Left colon (tissue), 2 donors: ENCODE measurements around the gene SARDH. TPM values are rescaled to one million over a fixed set of nuclear protein-coding genes. Genes with fewer than 3 reads are reported as not detected.
"Not testable (repeated sequence)": the region's sequence is repeated elsewhere in the genome, so short reads cannot be mapped to it uniquely, and the experiment has no call there.

Experiments
- ATAC-seq: fragments of 200-7000 bp; cut with Tn5 transposase; one replicate; pipeline ENCODE4 v1.9.1; 2020; ENCODE audit warnings: mild to moderate bottlenecking, moderate library complexity
- DNase-seq, 2 donors: peaks; one replicate each; pipeline ENCODE4 v3.0.0-alpha.2; 2020
- intact Hi-C, 2 donors: fragments of 100-400 bp; cut with DNase I in 1 of 2; cut with micrococcal nuclease in 1 of 2; formaldehyde crosslinking; loops; one replicate each; pipeline versions ENCODE4 v1.11.2 to v1.14.0; 2022; cut with DNase I, micrococcal nuclease
- total RNA-seq, 2 donors: library from RNA; stranded (reverse); fragmentation: NEBNext Ultra II Directional; extraction: Animal tissue kit (Norgen Biotek cat#: 25700); gene quantifications; one replicate each; pipeline ENCODE4 v1.2.1, GENCODE V29; 2021
- donor health status: DM: no; HTN: no; CAD: no.
- donor health status: DM: yes; HTN: yes; CAD: no.

Gene SARDH
- total RNA-seq, 2 donors from 2014 or later = 0.40 to 0.92 TPM

DNA sequence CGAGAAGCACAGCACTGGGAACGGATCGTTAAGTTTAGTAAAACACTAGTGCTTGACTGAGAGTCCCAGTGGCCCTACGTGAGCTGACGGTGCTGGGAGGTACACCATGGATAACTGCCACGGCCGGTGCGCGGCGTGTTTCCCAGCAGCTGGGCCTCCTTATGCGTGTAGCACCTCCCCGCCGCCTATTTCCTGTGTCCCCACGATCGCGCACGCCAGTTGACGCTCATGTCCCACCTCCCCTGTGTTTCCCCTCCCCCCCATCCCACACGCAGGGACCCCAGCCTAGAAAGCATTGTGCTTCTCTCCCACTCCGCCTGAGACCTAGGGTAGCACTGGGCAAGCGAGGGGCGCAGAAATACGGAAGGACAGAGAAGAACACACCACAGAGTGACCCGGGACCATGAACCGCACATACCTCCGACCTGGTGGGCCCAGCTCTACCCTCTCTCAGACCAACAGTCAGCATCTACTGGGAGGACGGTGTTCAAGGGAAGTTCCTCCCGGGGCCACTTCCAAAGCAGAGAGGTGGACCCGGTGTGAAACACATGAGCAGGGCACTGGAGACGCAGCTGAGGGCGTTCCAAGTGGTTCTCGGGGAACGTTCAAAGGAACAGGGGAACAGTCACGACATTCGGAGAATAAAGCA, 56.4 kb downstream of the SARDH start:
- ATAC-seq = no peak
- no peak for DNase-seq
- intact Hi-C loops = no loop called here

DNA sequence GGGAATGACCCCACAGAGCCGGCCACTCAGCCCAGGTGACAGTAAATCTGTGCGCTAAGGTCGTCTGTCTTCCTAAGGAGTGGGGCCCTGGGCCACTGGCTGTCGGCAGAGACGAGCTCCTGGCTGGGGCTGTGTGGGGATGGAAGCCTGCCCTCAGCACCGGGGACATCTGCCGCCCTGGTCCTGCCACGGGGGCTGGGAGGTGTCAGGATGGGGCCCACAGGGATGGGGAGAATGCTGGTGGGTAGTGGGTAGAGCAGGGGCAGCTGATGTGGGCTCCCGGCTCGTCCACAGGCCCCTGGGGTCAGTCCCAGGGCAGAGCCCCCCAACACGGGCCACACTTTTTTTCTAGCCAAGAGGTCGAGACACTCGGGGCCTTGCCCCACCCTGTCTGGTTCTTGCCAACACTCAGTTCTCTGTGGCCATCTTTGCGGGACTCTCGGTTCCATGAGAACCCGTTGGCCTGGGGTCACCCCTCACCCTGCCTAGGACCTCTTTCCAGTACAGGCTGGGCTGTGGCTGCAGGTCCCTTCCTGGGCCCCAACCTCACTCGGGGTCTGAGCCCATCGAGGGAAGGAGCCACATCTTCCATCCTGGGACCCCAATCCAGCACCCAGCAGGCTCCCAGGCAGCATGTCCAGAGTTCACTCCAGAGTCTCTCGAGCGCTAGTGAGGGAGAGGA, 57.0 kb downstream of the SARDH start:
- intact Hi-C loops = no loop called here
- ATAC-seq = no peak
- DNase-seq = no peak

DNA sequence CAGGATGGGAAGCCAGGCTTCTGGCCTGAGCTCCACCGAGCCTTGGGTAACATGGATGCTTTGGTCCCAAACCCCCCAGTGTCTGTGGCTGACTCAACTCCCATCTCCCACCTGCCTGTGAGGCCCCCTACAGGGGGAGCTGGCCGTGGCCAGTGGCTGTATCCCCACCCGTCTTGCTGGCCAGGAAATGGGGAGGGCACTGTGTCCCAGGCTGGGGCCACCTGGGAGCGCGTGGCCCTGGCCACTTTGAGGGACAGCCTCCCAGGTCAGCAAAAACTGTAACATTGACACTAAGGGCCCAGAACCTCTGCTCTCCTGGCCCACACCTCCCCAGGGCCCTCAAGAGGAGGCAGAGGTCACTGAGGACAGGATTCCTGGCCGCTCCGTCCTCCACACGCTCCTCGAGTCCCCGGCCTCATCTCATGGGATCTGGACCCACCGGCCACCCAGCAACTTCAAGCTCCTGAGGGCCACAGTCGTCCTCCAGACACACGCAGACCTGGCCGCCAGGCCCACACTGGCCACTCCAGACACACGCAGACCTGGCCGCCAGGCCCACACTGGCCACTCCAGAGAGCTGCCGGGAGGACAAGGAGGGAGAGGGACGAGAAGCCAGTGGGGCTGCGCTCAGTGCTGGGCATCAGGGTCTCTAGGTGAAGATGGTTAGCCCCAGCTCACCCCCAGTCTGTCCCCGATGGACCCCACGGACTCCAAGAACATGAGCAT, 57.7 kb downstream of the SARDH start:
- ATAC-seq (no peak), DNase-seq (no peak)
- intact Hi-C loops = no loop called here

DNA sequence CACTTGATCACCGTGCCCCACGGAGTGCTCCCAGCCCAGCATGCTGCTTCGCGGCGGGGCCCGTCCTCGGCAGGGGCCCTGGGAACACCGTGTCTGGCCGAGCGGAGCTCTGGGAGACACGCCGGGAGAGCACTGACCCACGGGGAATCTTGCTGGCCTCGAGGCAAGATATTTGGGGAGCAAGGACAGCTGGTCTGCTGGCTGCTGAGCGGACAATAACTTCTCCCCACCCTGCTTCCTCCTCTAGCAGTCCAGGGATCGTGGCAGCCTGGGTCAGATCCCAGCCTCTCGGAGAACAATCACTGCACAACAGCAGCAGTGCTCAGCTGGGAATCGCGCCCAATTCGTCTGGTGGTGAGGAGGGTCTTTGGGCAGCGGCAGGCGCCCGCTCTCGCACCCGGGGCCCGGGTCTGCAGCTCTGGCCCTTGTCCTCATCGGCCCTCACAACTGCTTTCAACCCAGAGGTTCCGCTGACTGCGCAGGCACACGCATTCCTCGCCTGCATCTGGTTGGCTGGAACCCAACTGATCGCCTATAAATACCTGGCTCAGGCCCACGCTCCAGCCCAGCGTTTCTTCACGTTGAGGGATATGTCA, 58.6 kb downstream of the SARDH start:
- intact Hi-C loops = no loop called here
- DNase-seq = no peak
- ATAC-seq = no peak

DNA sequence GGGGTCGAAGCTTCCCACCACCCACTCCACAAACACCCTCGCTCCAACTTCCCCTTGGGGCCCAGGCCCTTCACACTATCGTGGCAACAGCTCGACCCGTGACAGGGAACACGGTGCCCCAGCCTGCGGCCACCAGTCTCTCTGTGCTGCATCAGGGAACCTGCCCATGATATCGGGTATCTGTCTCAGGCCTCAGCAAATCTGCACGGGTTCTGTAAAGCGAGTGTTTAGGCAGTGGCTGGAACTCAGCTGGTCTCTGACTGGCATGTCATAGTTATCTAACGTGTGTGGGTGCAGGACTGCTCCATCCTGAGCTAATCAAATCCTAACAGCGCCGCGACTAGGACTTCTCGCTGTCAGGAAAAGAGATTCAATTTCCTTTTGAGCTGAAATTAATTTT, 59.1 kb downstream of the SARDH start:
- ATAC-seq (no peak), DNase-seq (no peak)
- intact Hi-C loops = no loop called here

DNA sequence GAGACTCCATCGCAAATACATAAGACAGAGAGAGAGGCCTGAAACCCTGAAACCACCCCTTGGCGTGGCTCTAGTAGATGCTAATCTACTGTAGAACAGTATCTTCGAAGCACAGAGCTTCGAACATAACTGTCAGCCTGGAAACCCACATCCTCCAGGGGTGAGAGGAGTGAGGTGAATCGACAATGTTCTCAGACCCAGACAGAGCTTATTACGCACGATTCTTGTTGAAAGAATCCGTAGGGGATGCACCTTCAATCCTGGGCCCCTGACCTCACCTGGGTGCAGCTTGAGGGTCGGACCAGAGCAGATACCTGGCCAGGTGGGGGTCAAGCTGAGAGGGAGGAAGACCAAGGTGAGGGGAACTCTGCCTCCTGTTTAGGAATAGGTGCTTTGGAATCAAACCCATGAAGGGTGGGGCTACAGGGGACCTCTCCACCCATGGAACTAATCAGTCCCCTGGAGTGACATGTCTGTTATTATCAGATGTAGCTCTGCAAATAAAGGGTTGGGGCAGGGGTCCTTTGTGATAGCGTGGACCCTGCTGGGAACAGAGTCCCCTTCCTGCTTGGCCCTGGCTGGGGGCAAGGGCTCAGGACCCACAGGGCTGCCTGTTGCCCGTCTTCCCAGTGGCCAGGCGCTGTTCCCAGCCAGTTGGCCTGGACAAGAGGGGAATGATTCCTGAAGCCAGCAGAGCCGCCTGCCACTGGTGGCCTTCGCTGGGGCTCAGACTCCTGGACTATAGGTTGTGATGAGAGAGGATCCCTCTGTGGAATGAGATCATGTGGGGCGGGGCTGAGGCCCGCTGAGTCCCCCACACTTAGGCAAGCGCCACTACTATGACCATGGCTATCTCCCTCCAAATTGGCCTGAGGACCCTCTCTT, 60.8 kb downstream of the SARDH start:
- intact Hi-C loops = no loop called here
- DNase-seq (no peak), ATAC-seq (no peak)

DNA sequence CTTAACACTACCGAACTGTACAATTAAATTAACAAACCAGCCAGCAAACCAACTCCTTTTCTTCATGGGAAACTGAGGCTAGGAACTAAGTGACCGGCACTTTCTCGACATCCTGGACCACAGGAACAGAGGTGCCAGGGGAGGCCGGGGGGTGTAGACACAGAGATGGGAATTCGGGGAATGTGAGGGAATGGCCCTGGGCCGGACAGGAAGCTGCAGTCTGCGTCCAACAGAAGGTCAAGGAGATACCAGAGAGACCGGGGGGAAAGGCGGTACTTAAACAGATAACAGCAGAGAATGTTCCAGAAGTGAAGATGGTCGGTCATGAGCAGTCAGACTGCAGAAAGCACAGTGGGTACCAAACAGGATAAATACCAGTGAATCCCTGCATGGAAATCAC, 61.7 kb downstream of the SARDH start:
- no peak for ATAC-seq
- intact Hi-C loops = no loop called here
- DNase-seq = no peak

DNA sequence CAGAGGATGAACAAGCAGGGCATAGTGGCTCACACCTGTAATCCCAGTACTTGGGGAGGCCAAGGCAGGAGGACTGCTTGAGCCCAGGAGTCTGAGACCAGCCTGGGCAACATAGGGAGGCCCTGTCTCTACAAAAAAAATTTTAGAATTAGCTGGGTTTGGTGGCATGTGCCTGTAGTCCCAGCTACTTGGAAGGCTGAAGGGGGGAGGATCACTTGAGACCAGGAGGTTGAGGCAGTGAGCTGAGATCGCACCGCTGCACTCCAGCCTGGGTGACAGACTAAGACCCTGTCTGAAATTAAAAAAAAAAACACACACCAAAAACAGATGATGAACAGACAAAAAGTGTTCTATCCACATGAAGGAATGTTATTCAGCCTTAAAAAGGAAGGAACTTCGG, 62.4 kb downstream of the SARDH start:
- intact Hi-C loops, DNase-seq, ATAC-seq: not testable (repeated sequence)

DNA sequence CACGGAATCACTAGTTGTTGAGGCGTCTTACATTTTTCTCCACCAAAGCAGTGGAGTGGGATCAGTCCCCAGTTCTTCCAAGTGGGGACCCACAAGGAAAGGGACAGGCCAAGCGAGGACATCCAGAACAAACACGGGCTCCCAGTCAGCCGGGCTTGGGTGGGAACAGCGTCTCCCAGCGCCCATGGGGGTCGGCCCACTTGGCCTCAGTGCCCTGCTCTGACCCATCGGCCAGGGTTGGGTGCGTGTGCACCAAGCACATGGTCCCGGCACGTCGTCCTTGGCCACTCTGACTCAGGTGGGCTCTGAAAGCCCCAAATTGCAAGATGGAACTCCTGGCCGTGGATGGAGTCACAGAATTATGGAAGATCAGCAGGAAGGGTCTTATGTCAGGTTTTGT, 64.1 kb downstream of the SARDH start:
- no peak for DNase-seq
- intact Hi-C loops = no loop called here
- ATAC-seq = no peak

DNA sequence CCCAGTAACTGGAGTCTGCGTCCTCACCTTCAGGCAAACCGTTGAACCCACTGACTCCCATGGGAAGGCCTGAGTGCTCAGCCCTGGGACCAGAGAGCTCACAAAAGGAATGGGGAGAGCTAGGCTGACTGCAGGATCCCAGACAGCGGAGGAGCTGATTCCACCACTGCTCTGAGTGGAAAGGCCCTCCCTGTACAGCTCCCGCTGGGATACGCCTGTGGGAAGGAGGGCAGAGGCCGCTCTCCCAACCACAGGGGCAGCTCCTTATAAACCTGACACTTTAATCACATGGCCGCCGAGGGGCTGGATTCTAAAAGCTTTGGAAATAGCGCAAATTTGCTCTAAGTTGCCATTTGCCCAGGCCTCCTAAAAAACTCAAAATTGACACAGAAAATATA, 64.9 kb downstream of the SARDH start:
- DNase-seq (no peak), ATAC-seq (no peak)
- intact Hi-C loops = no loop called here

DNA sequence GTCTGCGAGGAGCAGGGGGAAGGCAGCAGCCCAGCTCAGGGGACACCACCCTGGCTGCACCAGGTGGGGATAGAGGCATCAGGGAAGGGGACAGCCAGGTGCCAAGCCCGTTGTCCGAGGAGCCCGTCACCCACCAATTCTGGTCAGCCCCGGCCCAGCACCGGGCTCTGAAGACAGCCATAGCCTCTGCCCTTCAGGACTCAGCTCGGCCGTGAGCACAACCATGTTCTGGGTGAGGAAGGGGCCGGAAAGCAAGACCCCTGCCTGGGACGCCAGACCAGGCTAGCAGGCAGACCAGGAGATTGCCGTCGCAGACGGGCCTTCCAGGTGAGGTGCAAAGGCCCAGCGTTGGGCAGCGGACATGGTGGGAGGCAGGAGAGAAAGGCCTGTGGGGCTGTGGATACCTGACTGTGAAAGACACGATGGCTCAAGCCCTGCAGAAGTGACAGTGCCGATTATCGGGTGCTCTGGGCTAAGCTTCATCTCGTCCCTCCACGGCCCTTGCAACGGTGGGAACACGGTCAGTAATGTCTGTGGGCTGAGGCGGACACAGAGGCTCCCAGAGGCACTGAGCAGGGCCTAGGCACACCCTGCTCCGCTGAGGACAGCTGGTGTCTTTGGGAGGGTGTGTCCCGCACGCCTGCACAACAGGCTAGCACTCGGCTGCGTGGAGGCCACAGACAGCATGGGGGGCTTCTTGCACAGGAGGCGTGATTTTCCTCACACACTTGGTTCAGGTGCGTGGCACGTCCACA, 65.5 kb downstream of the SARDH start:
- DNase-seq (no peak), ATAC-seq (no peak)
- intact Hi-C loops = no loop called here

DNA sequence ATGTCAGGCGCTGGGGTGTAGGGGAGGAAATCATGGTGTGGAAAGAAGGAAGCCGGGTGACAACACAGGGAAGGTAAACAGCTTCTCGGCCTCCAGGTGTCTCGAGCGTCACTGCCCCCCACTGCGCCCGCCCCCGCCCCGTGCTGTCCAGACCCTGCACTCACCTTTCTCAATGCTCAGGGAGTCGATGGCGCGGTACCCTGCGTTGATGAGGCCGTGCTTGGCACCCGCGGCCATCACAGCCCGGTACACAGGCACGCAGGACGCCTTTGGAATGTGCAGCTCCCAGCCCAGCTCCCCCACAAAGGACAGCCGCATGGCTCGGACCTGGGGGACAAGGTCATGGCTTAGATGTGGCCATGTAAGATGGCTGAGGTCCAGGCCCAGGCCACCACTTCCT, 66.8 kb downstream of the SARDH start:
- intact Hi-C loops = no loop called here
- no peak for ATAC-seq
- DNase-seq = no peak

DNA sequence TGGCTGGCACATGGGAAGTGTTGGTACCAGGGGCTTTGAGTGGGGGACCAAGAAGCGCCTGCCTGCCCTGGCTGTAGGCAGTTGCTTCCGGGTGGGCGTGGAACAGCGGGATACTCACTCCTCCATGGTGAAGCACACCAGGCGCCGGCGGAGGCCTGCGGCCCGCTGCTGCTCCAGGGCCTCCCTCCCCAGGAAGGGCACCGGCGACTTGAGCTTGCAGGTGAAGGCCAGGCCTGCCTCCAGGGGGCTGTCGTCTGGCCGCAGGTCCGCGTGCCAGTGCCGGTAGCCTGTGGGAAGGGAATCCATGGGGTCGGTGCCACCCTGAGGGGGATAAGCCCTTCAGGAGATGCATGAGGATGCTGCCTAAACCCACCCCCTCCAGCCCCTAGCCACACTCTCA, 67.7 kb downstream of the SARDH start:
- intact Hi-C loops = no loop called here
- ATAC-seq = no peak
- no peak for DNase-seq

DNA sequence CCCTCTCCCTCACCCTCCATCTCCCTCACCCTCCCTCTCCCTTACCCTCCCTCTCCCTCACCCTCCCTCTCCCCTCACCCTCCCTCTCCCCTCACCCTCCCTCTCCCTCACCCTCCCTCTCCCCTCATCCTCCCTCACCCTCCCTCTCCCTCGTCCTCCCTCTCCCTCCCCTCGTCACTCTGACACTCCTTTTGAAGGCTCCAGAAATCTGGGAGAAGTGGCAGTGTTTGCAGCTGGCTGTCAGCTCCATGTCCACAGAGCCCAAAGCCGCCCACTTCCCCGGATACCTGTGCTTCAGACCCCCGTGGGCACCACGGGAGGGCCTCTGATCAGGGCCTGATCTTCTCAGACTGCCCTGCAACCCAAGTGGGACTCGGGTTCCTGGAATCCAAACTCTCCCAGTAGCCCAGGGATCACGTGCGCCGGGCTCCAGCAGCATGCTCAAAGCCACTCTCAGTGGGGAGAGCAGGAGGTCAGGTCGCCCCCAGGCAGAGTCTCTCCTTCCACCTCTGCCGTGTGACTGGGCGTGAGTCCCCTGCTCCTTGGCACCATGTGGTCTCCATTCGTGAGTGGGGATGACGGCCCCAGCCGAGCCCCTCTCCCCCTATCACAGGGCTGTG, 68.9 kb downstream of the SARDH start:
- ATAC-seq (no peak), DNase-seq (no peak)
- intact Hi-C loops = no loop called here

DNA sequence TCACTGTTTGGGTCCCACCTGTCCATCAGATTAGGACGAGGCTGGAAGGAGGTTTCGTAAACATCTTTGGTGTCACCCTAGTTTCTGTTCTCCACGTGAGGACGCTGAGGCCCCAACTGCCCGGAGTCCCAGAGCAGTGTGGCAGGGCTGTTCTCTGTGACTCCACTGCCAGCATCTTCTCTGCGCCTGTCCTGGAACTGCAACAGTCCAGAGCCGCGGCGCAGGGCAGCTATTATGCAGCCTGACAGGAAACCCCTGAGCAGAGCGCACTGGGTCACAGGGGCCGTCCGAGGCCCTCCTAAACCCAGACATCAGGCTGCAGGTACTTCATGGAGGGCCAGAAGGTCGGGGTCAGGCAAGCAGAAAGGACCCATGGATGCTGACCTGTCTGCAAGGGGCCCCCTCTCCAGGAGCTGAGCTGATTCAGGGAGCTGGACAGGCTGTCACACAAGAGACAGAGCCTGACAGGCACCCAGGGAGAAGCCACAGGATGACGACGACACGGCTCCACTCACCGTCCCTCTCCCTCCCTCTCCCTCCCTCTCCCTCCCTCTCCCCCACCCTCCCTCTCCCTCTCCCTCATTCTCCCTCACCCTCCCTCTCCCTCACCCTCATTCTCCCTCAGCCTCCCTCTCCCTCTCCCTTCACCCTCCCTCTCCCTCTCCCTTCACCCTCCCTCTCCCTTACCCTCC, 70.2 kb downstream of the SARDH start:
- intact Hi-C loops = no loop called here
- no peak for ATAC-seq
- DNase-seq = no peak

DNA sequence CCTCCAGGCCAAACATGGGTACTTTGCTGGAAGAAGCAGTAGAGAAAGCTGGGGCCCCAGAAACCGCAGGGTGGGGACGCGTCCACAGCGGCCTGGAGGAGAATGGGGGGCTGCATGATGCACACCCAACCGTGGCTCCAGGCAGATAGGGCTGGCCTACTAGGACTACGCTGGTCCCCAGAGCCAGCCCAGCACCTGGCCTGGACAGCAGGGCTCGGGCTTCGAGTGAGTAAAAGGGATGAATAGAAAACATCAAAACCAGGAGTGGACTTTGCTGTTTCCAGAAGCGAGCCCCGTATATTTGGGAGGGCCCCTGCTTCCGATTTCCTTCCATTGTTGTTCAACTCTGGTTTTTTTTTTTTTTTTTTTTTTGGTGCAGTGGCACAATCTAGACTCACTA, 71.3 kb downstream of the SARDH start:
- intact Hi-C loops = no loop called here
- no peak for ATAC-seq
- DNase-seq = no peak

DNA sequence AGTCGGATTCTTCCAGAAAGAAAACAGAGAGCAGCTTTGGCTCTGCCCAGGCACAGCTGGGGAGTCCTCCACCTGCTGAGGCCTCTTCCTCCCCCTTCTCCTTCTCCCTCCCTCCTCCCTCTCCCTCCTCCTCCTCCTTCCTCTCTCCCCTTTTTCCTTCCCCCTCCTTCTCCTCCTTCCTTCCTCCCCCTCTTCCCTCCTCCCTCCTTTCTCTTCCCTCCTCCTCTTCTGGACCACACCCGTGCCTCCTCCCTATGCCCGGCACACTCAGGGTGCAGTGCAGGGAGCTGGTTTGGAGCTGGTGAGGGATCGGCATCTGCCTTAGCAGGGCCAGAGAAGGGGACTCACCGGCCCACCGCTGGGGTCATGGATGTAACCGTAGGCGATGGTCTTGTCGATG, 71.8 kb downstream of the SARDH start:
- DNase-seq = no peak
- ATAC-seq = no peak
- intact Hi-C loops = no loop called here
